Breast epithelium (tissue), 3 donors: ENCODE measurements around the gene TICRR.

Experiments
- CTCF ChIP-seq, 3 donors: fragments of 450-650 bp; IDR thresholded peaks; one replicate each; pipeline ENCODE4 v1.5.1; 2016 to 2017; ENCODE audit warnings: antibody characterized with exemption in 3 of 3, mild to moderate bottlenecking in 3 of 3, moderate library complexity in 3 of 3
- POLR2AphosphoS5 ChIP-seq, 3 donors: sonication (generic); formaldehyde crosslinking; IDR thresholded peaks; one replicate each; pipeline ENCODE4 v1.6.1; 2017; ENCODE audit warnings: antibody characterized with exemption in 3 of 3

GRCh38 chr15:89526601-89527441 is 48.4 kb upstream of the TICRR start:
- no peak for TF ChIP-seq CTCF (IDR thresholded peaks at IDR 0.05)
- TF ChIP-seq POLR2AphosphoS5 (IDR thresholded peaks at IDR 0.05): no peak
